H1 (cell line): ENCODE results near the gene POLR2F. TPM values are rescaled to one million over a fixed set of nuclear protein-coding genes. Genes with fewer than 3 reads are reported as not detected.

ENCODE experiments used
- BACH1 ChIP-seq: IDR thresholded peaks from 2 replicates; pipeline ENCODE4 v1.6.1; 2012; ENCODE audit warnings: low read length, improper control_type of control experiment
- GABPA ChIP-seq: IDR thresholded peaks from 2 replicates; pipeline ENCODE4 v1.6.1; 2011; ENCODE audit warnings: mild to moderate bottlenecking, low read length, moderate library complexity, borderline replicate concordance; ENCODE audit not compliant: insufficient read depth
- MAFK ChIP-seq: IDR thresholded peaks from 2 replicates; pipeline ENCODE4 v1.6.1; 2012; ENCODE audit warnings: low read depth, mild to moderate bottlenecking, improper control_type of control experiment, low read length
- NRF1 ChIP-seq: IDR thresholded peaks from 2 replicates; pipeline ENCODE4 v1.6.1; 2011; ENCODE audit warnings: mild to moderate bottlenecking, low read depth, low read length, improper control_type of control experiment
- RBBP5 ChIP-seq: IDR thresholded peaks from 2 replicates; pipeline ENCODE4 v1.7.1; 2012; ENCODE audit warnings: low read depth, mild to moderate bottlenecking, inconsistent platforms, low read length, moderate library complexity, borderline replicate concordance
- USF2 ChIP-seq: IDR thresholded peaks from 2 replicates; pipeline ENCODE4 v1.6.1; 2011; ENCODE audit warnings: low read length, improper control_type of control experiment
- polyA plus RNA-seq, 7 experiments: library from polyadenylated mRNA; depleted of rRNA in 3 of 7; stranded (reverse) in 5 of 7; unstranded in 2 of 7; fragments of >200 nt in 5 of 7; fragments of 200-250 nt in 2 of 7; gene quantifications; 1 replicate in 5 of 7; 2 replicates in 1 of 7; 4 replicates in 1 of 7; pipeline versions ENCODE4 v1.2.1 to v1.2.3, GENCODE V29; 2011 to 2013; ENCODE audit warnings: missing spikeins in 2 of 7, mixed read lengths in 2 of 7
- total RNA-seq: library from RNA; stranded (reverse); fragmentation: NEBNext Ultra II Directional; extraction: Animal tissue kit (Norgen Biotek cat#: 25700); gene quantifications from 2 replicates; pipeline ENCODE4 v1.2.1, GENCODE V29; 2021

POLR2F gene
- total and polyA plus RNA-seq, 2 of the 8 experiments (the other 6 are each of a cell fraction or from before 2014, with no cell fraction given): 150 to 176 TPM

GRCh38 chr22:37985751-37986281 is 32.3 kb downstream of the POLR2F start (continued):
- TF ChIP-seq NRF1 (no peak), BACH1 (no peak), USF2 (no peak), RBBP5 (no peak), GABPA (no peak), MAFK (no peak)
